ENCODE measurements around the gene VSIR. TPM values are rescaled to one million over a fixed set of nuclear protein-coding genes. Genes with fewer than 3 reads are reported as not detected.

Gene VSIR
- total and polyA plus RNA-seq, 9 of the 15 experiments (the other 6 are each of a cell fraction or from before 2014, with no cell fraction given) = 0.14 to 20.5 (median 9.3) TPM

DNA sequence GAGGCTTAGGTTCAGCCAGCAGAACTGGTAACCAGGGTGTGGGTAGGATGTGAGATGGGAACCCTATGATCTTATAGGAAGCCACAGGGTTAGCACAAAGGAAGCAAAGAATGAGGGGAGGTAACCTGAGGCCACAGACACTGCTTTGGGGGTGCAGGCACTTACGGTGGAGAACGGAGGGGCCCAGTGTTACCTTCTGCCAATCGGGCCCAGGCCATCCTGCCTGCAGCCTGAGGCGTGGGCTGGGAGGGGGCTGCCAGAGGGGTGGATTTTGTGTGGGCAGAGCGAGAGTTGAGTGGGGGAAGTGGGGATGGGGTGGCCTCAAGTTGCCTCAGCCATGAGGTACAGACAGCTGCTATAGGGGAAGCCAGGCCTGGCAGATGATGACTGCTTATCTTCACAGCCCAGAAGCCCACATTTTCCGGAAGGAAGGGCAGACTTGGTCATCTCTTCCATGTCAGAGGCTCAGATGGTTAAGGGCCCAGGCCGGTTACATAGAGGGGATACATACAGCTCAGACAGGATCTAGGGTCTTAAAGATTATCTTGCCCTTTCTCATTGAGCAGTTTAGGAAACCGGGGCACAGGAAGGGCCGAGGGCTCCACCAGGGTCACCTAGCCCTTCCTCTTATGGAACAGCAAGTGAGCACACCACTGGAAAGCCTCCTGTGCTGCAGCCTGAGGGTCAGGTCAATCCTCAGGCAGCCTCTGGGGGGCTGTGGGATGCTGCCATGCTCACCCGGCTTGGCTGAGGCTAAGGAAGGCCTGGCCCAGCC lies 24.4 kb upstream of the VSIR start (continued):
- TF ChIP-seq, protein P1, sequence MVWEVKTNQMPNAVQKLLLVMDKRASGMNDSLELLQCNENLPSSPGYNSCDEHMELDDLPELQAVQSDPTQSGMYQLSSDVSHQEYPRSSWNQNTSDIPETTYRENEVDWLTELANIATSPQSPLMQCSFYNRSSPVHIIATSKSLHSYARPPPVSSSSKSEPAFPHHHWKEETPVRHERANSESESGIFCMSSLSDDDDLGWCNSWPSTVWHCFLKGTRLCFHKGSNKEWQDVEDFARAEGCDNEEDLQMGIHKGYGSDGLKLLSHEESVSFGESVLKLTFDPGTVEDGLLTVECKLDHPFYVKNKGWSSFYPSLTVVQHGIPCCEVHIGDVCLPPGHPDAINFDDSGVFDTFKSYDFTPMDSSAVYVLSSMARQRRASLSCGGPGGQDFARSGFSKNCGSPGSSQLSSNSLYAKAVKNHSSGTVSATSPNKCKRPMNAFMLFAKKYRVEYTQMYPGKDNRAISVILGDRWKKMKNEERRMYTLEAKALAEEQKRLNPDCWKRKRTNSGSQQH (CRISPR knock-in tag; IDR thresholded peaks at IDR 0.05) = peak; percentile 78
- TF ChIP-seq, protein P2, sequence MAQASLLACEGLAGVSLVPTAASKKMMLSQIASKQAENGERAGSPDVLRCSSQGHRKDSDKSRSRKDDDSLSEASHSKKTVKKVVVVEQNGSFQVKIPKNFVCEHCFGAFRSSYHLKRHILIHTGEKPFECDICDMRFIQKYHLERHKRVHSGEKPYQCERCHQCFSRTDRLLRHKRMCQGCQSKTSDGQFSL (CRISPR knock-in tag; IDR thresholded peaks at IDR 0.05) = peak; percentile 75
- TF ChIP-seq, protein P2 (tag; IDR thresholded peaks at IDR 0.05) = no peak
- TF ChIP-seq, protein P3, sequence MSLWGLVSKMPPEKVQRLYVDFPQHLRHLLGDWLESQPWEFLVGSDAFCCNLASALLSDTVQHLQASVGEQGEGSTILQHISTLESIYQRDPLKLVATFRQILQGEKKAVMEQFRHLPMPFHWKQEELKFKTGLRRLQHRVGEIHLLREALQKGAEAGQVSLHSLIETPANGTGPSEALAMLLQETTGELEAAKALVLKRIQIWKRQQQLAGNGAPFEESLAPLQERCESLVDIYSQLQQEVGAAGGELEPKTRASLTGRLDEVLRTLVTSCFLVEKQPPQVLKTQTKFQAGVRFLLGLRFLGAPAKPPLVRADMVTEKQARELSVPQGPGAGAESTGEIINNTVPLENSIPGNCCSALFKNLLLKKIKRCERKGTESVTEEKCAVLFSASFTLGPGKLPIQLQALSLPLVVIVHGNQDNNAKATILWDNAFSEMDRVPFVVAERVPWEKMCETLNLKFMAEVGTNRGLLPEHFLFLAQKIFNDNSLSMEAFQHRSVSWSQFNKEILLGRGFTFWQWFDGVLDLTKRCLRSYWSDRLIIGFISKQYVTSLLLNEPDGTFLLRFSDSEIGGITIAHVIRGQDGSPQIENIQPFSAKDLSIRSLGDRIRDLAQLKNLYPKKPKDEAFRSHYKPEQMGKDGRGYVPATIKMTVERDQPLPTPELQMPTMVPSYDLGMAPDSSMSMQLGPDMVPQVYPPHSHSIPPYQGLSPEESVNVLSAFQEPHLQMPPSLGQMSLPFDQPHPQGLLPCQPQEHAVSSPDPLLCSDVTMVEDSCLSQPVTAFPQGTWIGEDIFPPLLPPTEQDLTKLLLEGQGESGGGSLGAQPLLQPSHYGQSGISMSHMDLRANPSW (CRISPR knock-in tag; IDR thresholded peaks at IDR 0.05) = no peak
- TF ChIP-seq SPI1 (IDR thresholded peaks at IDR 0.05; ENCODE audit: borderline replicate concordance, low read depth, low read length) (peak; percentile 54; the same call in 1 of the 2 replicates), ZNF431 (CRISPR knock-in tag; IDR thresholded peaks at IDR 0.05) (no peak), CBX1 (IDR thresholded peaks at IDR 0.05; ENCODE audit: low read depth) (no peak), MAZ (CRISPR knock-in tag; conservative IDR thresholded peaks at IDR 0.05 in 1 of 2, IDR thresholded peaks at IDR 0.05 in 1 of 2) (peak in 1 of 2 experiments; percentile 74; a peak in 2 of 4 replicates)
- TF ChIP-seq, protein P4, sequence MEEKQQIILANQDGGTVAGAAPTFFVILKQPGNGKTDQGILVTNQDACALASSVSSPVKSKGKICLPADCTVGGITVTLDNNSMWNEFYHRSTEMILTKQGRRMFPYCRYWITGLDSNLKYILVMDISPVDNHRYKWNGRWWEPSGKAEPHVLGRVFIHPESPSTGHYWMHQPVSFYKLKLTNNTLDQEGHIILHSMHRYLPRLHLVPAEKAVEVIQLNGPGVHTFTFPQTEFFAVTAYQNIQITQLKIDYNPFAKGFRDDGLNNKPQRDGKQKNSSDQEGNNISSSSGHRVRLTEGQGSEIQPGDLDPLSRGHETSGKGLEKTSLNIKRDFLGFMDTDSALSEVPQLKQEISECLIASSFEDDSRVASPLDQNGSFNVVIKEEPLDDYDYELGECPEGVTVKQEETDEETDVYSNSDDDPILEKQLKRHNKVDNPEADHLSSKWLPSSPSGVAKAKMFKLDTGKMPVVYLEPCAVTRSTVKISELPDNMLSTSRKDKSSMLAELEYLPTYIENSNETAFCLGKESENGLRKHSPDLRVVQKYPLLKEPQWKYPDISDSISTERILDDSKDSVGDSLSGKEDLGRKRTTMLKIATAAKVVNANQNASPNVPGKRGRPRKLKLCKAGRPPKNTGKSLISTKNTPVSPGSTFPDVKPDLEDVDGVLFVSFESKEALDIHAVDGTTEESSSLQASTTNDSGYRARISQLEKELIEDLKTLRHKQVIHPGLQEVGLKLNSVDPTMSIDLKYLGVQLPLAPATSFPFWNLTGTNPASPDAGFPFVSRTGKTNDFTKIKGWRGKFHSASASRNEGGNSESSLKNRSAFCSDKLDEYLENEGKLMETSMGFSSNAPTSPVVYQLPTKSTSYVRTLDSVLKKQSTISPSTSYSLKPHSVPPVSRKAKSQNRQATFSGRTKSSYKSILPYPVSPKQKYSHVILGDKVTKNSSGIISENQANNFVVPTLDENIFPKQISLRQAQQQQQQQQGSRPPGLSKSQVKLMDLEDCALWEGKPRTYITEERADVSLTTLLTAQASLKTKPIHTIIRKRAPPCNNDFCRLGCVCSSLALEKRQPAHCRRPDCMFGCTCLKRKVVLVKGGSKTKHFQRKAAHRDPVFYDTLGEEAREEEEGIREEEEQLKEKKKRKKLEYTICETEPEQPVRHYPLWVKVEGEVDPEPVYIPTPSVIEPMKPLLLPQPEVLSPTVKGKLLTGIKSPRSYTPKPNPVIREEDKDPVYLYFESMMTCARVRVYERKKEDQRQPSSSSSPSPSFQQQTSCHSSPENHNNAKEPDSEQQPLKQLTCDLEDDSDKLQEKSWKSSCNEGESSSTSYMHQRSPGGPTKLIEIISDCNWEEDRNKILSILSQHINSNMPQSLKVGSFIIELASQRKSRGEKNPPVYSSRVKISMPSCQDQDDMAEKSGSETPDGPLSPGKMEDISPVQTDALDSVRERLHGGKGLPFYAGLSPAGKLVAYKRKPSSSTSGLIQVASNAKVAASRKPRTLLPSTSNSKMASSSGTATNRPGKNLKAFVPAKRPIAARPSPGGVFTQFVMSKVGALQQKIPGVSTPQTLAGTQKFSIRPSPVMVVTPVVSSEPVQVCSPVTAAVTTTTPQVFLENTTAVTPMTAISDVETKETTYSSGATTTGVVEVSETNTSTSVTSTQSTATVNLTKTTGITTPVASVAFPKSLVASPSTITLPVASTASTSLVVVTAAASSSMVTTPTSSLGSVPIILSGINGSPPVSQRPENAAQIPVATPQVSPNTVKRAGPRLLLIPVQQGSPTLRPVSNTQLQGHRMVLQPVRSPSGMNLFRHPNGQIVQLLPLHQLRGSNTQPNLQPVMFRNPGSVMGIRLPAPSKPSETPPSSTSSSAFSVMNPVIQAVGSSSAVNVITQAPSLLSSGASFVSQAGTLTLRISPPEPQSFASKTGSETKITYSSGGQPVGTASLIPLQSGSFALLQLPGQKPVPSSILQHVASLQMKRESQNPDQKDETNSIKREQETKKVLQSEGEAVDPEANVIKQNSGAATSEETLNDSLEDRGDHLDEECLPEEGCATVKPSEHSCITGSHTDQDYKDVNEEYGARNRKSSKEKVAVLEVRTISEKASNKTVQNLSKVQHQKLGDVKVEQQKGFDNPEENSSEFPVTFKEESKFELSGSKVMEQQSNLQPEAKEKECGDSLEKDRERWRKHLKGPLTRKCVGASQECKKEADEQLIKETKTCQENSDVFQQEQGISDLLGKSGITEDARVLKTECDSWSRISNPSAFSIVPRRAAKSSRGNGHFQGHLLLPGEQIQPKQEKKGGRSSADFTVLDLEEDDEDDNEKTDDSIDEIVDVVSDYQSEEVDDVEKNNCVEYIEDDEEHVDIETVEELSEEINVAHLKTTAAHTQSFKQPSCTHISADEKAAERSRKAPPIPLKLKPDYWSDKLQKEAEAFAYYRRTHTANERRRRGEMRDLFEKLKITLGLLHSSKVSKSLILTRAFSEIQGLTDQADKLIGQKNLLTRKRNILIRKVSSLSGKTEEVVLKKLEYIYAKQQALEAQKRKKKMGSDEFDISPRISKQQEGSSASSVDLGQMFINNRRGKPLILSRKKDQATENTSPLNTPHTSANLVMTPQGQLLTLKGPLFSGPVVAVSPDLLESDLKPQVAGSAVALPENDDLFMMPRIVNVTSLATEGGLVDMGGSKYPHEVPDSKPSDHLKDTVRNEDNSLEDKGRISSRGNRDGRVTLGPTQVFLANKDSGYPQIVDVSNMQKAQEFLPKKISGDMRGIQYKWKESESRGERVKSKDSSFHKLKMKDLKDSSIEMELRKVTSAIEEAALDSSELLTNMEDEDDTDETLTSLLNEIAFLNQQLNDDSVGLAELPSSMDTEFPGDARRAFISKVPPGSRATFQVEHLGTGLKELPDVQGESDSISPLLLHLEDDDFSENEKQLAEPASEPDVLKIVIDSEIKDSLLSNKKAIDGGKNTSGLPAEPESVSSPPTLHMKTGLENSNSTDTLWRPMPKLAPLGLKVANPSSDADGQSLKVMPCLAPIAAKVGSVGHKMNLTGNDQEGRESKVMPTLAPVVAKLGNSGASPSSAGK (IDR thresholded peaks at IDR 0.05) = peak; percentile 97
